NCI-H2081 (cell line): ENCODE data around the gene POLG2.
"Not testable (repeated sequence)": the region's sequence is repeated elsewhere in the genome, so short reads cannot be mapped to it uniquely, and the experiment has no call there.

ENCODE experiments used
- DNase-seq, 2 experiments: peaks; one replicate each; lab custom pipeline; 2025; lab: John Stamatoyannopoulos, UW

POLG2 gene

GRCh38 chr17:64484380-64484779 lies 12.5 kb downstream of the POLG2 start:
- DNase-seq: no peak

DNA sequence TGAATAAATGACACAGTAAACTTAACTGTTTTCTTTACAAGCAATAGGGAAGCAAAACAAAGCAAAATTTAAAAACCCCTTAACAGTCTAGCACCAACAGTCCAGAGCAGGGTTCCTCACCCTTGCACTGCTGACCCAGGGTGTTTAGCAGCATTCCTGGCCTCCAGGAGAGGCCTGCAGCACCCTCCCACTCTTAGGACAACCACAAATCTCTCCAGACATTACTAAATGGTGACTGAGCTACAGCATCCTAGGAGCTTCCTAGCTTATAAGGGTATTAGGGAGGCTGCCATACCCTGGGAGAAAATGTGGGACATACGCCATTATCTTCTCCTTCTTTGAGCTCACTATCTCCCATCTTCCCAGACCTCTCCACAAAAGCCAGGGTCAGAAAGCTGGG lies 15.9 kb downstream of the POLG2 start:
- no peak for DNase-seq

DNA sequence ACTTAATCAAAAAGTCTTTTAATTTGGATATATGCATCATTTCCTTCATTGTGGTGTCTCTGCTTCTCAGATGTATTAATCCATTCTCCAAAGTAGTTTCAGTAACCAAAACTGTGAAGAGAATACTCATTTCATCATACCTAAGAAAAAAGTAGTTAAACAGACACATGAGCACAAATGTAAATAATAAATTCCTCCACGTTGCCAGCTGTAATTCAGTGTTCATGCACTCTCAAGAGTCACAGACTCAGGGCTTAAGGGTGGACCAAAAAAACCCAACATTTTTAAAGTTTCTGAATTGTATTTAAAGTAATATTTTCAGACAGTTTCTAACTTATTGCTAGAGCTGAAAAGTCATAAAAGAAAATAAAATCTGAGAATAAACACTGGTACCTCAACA lies 19.0 kb downstream of the POLG2 start:
- DNase-seq: no peak

- DNase-seq: no peak
Observed at GRCh38 chr17:64472564-64472963, 24.3 kb downstream of the POLG2 start.

GRCh38 chr17:64471440-64471839 lies 25.4 kb downstream of the POLG2 start:
- DNase-seq: no peak

DNA sequence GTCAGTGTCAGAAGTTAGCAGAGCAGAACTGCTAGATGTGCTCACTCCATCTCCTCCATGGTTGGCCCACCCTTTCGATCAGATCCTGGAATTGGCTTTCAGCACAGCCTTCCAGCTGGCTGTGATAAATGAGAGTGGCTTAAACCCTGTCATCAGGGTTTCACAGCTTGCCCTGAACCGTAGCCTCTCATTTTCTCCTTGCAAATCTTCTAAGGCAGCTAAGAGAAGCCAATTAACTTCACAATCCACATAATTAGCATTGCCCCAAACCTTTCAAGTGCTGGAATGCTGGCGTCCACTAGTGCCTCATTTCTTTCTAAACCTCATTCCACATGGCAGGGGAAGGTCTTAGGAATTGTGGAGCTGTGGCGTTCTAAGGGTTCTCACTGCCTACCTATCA lies 26.2 kb downstream of the POLG2 start:
- DNase-seq: no peak

DNA sequence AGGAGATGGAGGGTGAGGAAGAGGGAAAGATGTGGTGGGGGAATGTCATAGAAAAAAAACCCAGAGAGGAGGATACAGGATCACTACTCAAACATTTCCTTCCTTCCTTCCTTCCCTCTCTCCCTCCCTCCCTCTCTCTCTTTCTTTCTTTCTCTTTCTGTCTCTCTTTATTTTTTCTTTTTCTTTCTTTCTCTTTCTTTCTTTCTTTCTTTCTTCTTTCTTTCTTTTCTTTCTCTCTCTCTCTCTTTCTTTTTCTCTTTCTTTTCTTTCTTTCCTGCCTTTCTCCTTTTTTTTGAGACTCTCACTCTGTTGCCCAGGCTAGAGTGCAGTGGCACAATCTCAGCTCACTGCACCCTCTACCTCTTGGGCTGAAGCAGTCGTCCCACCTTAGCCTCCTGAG lies 30.0 kb downstream of the POLG2 start:
- DNase-seq: not testable (repeated sequence)

DNA sequence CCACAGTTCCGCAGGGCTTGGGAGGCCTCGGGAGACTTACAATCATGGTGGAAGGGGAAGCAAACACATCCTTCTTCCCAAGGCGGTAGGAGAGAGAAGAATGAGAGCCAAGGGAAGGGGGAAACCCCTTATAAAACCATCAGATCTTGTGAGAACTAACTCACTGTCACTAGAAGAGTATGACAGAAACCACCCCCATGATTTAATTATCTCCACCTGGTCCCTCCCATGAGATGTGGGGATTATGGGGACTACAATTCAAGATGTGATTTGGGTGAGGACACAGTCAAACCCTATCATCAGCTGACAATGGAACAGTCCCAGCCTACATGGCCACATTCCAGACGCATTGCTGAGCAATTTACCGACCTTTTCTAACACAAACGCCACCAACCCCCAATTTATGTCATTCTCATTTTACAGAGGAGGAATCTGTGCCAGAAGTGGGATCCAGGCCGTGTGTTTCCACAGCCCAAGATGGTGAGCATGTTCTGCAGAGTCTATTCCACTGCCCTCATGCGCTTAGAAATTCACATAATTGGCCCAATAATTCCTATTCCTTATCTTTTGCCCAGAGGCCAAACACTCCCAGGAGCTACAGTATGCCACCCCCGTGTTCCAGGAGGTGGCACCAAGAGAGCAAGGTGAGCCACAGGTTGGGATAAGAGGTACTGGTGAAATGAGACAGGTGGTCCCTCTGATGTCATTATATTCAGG lies 30.7 kb downstream of the POLG2 start:
- DNase-seq: peak; percentile 10 to 37

DNA sequence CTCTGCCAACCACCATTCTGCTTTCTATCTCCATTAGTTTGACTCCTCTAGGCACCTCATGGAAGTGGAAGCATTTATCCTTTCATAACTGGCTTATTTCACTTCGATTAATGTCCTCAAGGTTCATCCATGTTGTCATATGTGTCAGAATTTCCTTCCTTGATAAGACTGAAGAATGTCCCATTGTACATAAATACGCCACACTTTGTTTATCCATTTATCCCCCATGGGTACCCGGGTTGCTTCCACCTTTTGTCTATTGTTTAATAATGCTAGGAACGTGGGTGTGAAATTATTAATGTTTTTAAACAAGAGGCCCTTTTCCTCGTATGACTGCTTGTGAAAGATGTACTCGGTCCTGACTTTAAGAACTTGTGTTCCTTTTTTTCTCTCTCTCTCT lies 35.1 kb downstream of the POLG2 start:
- DNase-seq: no peak

DNA sequence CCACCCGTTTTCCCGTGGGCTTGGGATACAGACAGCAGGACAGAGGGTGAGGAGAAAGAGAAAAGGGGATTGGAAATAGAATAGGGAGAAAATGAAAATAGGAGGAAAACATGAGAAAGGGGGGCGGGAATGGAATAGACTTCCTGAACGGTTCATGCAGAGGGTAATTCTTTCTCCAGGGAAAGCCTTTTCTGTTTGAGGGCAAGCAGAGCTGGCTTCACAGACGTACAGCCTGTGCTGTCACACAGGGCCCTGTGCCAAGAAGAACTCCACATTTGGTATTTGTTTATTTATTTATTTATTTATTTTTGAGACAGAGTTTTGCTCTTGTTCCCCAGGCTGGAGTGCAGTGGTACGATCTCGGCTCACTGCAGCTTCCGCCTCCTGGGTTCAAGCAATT lies 35.9 kb downstream of the POLG2 start:
- DNase-seq: no peak

DNA sequence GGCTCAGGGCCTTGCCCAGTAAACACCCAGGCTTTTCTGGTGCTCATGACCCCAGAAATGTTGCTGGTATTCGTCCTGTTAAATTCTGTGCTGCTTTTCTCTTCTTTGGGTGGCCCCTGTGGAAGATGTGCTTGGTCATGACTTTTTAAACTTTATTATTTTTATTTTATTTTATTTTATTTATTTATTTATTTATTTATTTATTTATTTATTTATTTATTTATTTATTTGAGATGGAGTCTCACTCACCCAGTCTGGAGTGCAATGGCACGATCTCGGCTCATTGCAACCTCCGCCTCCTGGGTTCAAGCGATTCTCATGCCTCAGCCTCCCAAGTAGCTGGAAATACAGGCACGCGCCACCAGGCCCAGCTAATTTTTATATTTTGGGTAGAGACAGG lies 37.0 kb downstream of the POLG2 start:
- DNase-seq: not testable (repeated sequence)

- no peak for DNase-seq
Observed at GRCh38 chr17:64459284-64459747, 37.5 kb downstream of the POLG2 start.

DNA sequence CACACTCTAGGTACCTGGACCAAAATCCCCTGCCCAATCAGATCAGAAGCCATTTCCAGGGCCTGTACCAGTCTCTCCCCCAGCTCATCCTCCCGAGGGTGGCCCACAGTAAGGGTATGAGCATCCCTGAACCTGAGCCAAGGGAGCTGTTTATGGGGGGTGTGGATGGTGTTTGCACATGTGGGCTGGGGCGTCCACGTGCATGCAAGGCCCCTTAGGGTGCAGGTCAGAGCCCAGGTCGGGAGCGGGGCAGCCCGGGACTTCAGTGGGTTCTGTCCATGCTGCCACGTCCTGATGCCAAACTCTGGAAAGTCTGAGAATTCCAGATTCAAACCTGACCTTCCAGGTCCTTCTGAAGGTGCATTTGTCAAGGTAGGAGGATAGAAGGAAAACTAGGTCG lies 38.1 kb downstream of the POLG2 start:
- no peak for DNase-seq

GRCh38 chr17:64457156-64457555 lies 39.7 kb downstream of the POLG2 start:
- DNase-seq: no peak

DNA sequence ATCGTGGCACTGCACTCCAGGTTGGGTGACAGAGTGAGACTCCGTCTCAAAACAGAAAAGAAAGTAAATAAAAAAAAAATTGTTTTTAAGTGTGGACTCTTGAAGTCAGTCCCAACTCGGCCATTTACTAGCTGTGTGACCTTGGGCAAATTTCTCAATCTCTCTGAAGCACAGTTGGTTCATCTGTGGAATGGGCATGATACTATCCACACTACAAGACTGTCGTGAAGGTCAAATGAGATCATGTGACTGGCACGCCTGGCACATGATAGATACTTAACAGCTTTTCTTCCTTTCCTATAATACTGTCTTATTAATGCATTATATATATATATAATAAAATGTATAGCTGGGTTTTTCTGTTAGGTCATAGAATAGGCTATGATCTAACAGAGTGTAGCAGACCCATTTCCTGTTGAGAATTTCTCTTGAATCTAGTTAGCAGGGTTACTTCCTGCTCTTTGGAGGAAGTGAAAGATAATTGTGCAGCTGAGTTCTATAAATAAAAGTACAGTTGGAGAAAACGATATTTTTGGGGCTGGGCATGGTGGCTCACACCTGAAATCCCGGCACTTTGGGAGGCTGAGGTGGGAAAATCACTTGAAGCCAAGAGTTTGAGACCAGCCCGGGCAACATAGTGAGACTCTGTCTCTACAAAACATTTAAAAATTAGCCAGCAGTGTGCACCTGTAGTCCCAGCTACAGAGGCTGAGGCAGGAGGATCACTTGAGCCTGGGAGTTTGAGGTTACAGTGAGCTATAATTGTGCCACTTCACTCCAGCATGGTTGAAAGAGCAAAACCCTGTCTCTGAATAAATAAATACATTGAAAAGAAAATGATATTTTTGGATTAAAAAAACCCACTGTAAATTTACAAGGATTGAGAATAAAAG lies 40.6 kb downstream of the POLG2 start:
- DNase-seq: no peak

- no peak for DNase-seq
Observed at GRCh38 chr17:64449545-64449944, 47.3 kb downstream of the POLG2 start.

GRCh38 chr17:64448665-64449512 lies 48.0 kb downstream of the POLG2 start, which contains the start of gene MILR1:
Gene MILR1, plus strand, starts transcription at chr17:64449115. Its CDS starts 54 bp downstream, at chr17:64449169.
- DNase-seq: no peak

GRCh38 chr17:64447526-64447925 lies 49.3 kb downstream of the POLG2 start:
- DNase-seq: no peak

DNA sequence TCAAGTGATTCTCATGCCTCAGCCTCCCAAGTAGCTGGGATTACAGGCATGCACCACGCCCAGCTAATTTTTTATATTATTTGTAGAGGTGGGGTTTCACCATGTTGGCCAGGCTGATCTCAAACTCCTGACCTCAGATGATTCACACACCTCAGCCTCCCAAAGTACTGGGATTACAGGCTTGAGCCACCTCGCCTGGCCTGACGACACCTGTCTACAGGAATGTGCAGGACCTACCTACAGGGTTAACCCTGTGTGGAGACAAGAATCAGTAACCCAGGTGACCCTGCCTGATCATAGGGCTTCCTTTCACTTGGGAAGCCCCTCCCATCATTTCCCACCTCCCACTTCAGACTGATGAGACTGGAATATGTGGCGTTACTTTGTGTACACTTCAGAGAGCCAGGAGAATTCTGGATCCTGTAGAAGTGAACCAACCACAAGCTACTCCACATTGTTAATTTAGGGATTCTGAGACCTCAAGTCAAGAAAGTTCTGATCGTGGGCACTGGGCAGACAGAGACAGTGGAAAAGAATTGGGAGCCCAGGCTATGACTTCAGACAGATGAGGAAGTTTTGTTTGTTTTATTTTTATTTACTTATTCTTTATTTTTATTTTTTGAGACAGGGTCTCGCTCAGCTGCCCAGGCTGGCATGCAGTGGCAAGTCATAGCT lies 53.6 kb downstream of the POLG2 start:
- DNase-seq: no peak

DNA sequence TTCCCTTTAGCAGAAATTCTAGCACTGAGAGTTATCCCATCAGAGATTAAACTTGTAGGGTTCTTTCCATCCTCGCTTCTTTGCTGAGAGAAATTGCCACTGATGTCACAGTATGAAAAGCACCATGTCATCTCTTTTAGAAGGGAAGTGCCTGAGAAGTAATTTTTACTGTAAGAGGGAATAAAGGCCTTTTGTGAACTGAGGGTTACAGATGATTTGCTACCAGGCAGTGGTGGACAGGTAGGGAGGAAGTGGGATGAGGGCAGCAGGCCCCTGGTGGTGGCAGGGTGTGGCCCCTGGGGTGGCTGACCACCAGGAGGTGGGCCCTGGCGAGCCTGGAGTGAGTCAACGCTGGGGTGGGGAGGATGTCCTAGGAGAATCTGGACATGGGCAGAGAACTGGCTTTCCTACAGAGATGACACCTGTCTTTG lies 54.3 kb downstream of the POLG2 start:
- DNase-seq: no peak

GRCh38 chr17:64441772-64442540 lies 54.9 kb downstream of the POLG2 start:
- DNase-seq: no peak
